HFFc6 (cell line): ENCODE results near the gene ZNF808. TPM values are rescaled to one million over a fixed set of nuclear protein-coding genes. Genes with fewer than 3 reads are reported as not detected.
"Not testable (repeated sequence)": the region's sequence is repeated elsewhere in the genome, so short reads cannot be mapped to it uniquely, and the experiment has no call there.

Experiments
- DNase-seq: peaks from one replicate; pipeline ENCODE4 v3.0.0-alpha.2; 2018
- H3K27ac Mint-ChIP-seq: 2 replicates; pipeline ENCODE4 v1.8.0; 2020; ENCODE audit warnings: mild to moderate bottlenecking, mixed read lengths
- H3K27me3 Mint-ChIP-seq: 2 replicates; pipeline ENCODE4 v1.8.0; 2021; ENCODE audit warnings: mild to moderate bottlenecking, moderate library complexity, mixed read lengths; ENCODE audit not compliant: insufficient read depth
- H3K36me3 Mint-ChIP-seq: 2 replicates; pipeline ENCODE4 v1.8.0; 2021; ENCODE audit warnings: low read depth, mixed read lengths
- H3K4me1 Mint-ChIP-seq: 2 replicates; pipeline ENCODE4 v1.8.0; 2020; ENCODE audit warnings: low read depth, mixed read lengths
- H3K4me3 Mint-ChIP-seq: 2 replicates; pipeline ENCODE4 v1.8.0; 2020; ENCODE audit warnings: mild to moderate bottlenecking, moderate library complexity, mixed read lengths
- H3K9me3 Mint-ChIP-seq: 2 replicates; pipeline ENCODE4 v1.8.0; 2020; ENCODE audit warnings: mild to moderate bottlenecking, mixed read lengths
- CTCF ChIP-seq: fragments of 200-600 bp; sonication (generic); IDR thresholded peaks from 2 replicates; pipeline ENCODE4 v1.5.0; 2021; ENCODE audit warnings: antibody characterized with exemption, mild to moderate bottlenecking
- long read RNA-seq: library from polyadenylated mRNA; unstranded; transcript quantifications from one replicate; pipeline ENCODE4 v2.0.0, GENCODE V29; 2019
- total RNA-seq, 6 experiments: library from RNA; stranded (reverse); fragmentation: NEBNext Ultra II Directional; extraction: Animal tissue kit (Norgen Biotek cat#: 25700); gene quantifications; 2 replicates in 1 of 6; 3 replicates in 5 of 6; pipeline ENCODE4 v1.2.3, GENCODE V29; 2021

ZNF808 gene
- total RNA-seq, result 10 to 100 TPM; 14.7 to 17.6 (median 15.8) TPM
- long read RNA-seq, partial matches to known transcripts, result 0 of 1 reads
- long read RNA-seq, other reads (novel, unspliced or antisense), result 0 of 1 reads

DNA sequence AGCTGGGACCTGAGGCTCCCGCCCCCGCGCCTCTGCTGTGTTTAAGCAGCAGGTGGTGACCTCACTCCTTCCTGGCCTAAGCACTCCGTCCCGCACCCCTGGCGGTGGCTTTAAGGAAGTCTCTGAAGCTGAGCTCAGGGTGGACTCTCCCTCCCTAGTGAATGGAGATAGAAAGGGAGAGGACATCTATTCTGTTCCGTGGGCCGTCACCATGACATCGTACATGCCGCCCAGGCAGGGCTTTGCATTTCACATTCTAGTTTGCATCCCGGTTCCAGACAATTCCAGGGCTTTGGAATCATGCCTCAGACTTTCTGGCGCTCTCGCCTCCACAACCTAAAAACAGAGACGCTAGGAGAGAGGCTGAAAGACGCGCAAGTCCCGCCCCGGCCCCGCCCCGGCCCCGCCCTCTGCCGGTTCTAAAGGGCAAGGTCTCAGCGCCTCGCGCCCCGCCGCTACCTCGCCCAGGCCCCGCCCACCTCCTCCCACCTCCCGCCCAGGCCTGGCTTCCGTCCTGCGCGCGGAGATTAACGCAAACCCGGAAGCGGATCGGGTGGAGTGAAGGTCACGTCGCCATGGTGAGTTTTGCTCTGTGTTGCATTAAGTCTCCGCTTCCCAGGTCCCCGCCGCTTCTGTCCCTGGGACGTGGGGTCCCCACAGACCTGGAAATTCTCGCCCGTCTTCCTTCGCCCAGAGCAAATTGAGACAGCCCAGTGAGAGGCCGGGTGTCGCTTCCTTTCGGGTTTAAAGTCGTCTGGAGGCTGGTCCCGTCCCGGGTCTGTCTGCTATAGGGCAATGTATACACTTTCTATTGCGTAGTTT is at the start of gene ZNF808:
TSS of gene ZNF808 (plus strand) at position 535 of the 822 bp plus-strand sequence. CDS start 15,617 bp downstream, outside the sequence.
- no peaks in the 10 kb centered on the region for H3K27me3 Mint-ChIP-seq
- peak; percentile 78 for TF ChIP-seq CTCF
- H3K4me3 Mint-ChIP-seq, result peak within 1 kb of the TSS; percentile 98
- H3K36me3 Mint-ChIP-seq, result peaks cover 23% of the 10 kb centered on the region
- H3K9me3 Mint-ChIP-seq, result peaks cover 23% of the 10 kb centered on the region
- H3K4me1 Mint-ChIP-seq, result peaks cover 17% of the 10 kb centered on the region
- peak; percentile 87 for DNase-seq
- peak within 1 kb of the TSS; percentile 99 for H3K27ac Mint-ChIP-seq

- H3K27me3 Mint-ChIP-seq, H3K4me3 Mint-ChIP-seq, H3K27ac Mint-ChIP-seq, H3K4me1 Mint-ChIP-seq, DNase-seq: not testable (repeated sequence)
- Mint-ChIP-seq H3K36me3 (peaks cover 14% of the 10 kb centered on the region; the same call in 1 of the 2 replicates), H3K9me3 (peaks cover 72% of the 10 kb centered on the region)
Measured at GRCh38 chr19:52484111-52484743, 43.2 kb upstream of the ZNF808 start.

DNA sequence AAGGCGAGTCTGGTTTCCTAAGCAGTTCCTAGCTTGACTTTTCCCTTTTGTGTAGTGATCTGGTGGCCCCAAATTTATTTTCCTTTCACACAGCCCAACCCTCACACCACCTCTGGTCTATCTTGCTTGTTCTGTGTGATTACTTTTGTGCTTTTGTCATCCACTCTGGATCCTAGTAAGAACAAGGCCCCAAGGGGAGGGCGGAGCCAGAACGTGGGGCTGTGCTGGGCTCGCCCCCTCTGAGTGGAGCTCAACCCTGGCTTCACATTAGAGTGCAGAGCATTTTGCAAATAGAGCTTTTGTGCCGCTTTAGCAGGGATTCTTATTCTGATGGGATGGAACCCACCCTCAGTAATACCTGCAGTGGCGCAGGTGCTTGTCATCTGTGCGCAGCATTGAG is 42.4 kb upstream of the ZNF808 start:
- Mint-ChIP-seq H3K36me3 (peaks cover 15% of the 10 kb centered on the region), H3K9me3 (peaks cover 75% of the 10 kb centered on the region)
- DNase-seq, H3K27me3 Mint-ChIP-seq, H3K4me1 Mint-ChIP-seq, H3K27ac Mint-ChIP-seq, H3K4me3 Mint-ChIP-seq: not testable (repeated sequence)

DNA sequence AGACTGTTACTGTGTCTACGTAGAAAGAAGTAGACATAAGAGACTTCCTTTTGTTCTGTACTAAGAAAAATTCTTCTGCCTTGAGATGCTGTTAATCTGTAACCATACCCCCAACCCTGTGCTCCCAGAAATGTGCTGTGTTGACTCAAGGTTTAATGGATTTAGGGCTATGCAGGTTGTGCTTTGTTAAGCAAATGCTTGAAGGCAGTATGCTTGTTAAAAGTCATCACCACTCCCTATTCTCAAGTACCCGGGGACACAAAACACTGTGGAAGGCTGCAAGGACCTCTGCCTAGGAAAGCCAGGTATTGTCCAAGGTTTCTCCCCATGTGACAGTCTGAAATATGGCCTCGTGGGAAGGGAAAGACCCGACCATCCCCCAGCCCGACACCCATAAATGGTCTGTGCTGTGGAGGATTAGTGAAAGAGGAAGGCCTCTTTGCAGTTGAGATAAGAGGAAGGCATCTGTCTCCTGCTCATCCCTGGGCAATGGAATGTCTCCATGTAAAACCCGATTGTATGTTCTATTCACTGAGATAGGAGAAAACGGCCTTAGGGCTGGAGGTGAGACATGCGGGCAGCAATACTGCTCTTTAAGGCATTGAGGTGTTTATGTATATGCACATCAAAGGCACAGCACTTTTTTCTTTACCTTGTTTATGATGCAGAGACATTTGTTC is 41.8 kb upstream of the ZNF808 start:
- Mint-ChIP-seq H3K36me3 (peaks cover 12% of the 10 kb centered on the region), H3K9me3 (peaks cover 75% of the 10 kb centered on the region)
- H3K4me3 Mint-ChIP-seq, DNase-seq, H3K27me3 Mint-ChIP-seq, H3K4me1 Mint-ChIP-seq, H3K27ac Mint-ChIP-seq: not testable (repeated sequence)

- H3K9me3 Mint-ChIP-seq, result peaks cover 73% of the 10 kb centered on the region
- H3K36me3 Mint-ChIP-seq, result peaks cover 37% of the 10 kb centered on the region
- no peaks in the 10 kb centered on the region for H3K4me1 Mint-ChIP-seq
- DNase-seq, result no peak
- peaks cover 4% of the 10 kb centered on the region for H3K27me3 Mint-ChIP-seq
- no peak overlapping the region for H3K4me3 Mint-ChIP-seq
- H3K27ac Mint-ChIP-seq, result no peak overlapping the region
- TF ChIP-seq CTCF, result no peak
Measured at GRCh38 chr19:52492201-52492993, 35.1 kb upstream of the ZNF808 start.

- peaks cover 4% of the 10 kb centered on the region for H3K27me3 Mint-ChIP-seq
Measured at GRCh38 chr19:52492994-52493470, 34.4 kb upstream of the ZNF808 start.

More at GRCh38 chr19:52492994-52493470, 34.4 kb upstream of the ZNF808 start:
- no peak overlapping the region for H3K27ac Mint-ChIP-seq
- no peak overlapping the region for H3K4me3 Mint-ChIP-seq
- H3K4me1 Mint-ChIP-seq, result no peaks in the 10 kb centered on the region
- H3K9me3 Mint-ChIP-seq, result peaks cover 80% of the 10 kb centered on the region
- DNase-seq, result no peak
- TF ChIP-seq CTCF, result no peak
- H3K36me3 Mint-ChIP-seq, result peaks cover 37% of the 10 kb centered on the region
